ENCODE measurements around the gene ANKRD45. TPM values are rescaled to one million over a fixed set of nuclear protein-coding genes. Genes with fewer than 3 reads are reported as not detected.

Gene ANKRD45
- total and polyA plus RNA-seq, 2 of the 8 experiments (the other 6 are each of a cell fraction or from before 2014, with no cell fraction given) = 0.41 to 2.8 TPM

GRCh38 chr1:173635116-173635515, 34.5 kb downstream of the ANKRD45 start, which contains the start of gene TEX50:
TSS of gene TEX50 (plus strand) at chr1:173635338. CDS start at chr1:173635522, 184 bp downstream.
- Histone ChIP-seq H3K23me2 (ENCODE audit: low read depth, low read length) (no peaks in the 10 kb centered on the region; the same call in 1 of the 2 replicates), H2AK5ac (ENCODE audit: low read depth, low read length) (no peak within 1 kb of the TSS), H3K4me2 (ENCODE audit: insufficient read depth in 1 of 2, low read depth in 2 of 2, low read length in 2 of 2) (no peak within 1 kb of the TSS), H4K8ac (ENCODE audit: extremely low read depth, insufficient read depth, low read length) (no peak within 1 kb of the TSS), H3K18ac (ENCODE audit: extremely low read depth, low read length) (no peak within 1 kb of the TSS), H3K9me3 (ENCODE audit: insufficient read depth in 2 of 2, low read depth in 1 of 2, low read length in 1 of 2) (no peaks in the 10 kb centered on the region), H2BK5ac (ENCODE audit: low read depth, low read length) (no peak within 1 kb of the TSS), H3K27ac (ENCODE audit: low read depth, low read length) (no peak within 1 kb of the TSS), H3K4ac (replicated peaks; ENCODE audit: insufficient read length, low read depth, low read length) (no peak within 1 kb of the TSS), H3K36me3 (ENCODE audit: control insufficient read depth in 2 of 4, insufficient read depth in 4 of 4, low read length in 3 of 4) (peaks cover 0 to 3% (median under 1%) of the 10 kb centered on the region in 4 experiments; a peak in 1 of 8 replicates), H3K23ac (ENCODE audit: insufficient read length) (no peak within 1 kb of the TSS), H3K4me1 (replicated peaks in 1 of 4; ENCODE audit: control insufficient read depth in 3 of 4, insufficient read depth in 4 of 4, low read length in 3 of 4) (no peaks in the 10 kb centered on the region; a peak in 3 of 7 replicates), H3K79me2 (ENCODE audit: control insufficient read depth in 1 of 2, insufficient read depth in 2 of 2, low read length in 2 of 2) (peaks cover 0 to 25% of the 10 kb centered on the region in 2 experiments; a peak in 2 of 4 replicates), H2AFZ (ENCODE audit: low read length) (no peak within 1 kb of the TSS), H3K9ac (replicated peaks in 1 of 4; ENCODE audit: extremely low read depth in 1 of 4, low read depth in 3 of 4, low read length in 3 of 4) (no peak within 1 kb of the TSS), H4K91ac (replicated peaks; ENCODE audit: insufficient read length, low read length) (no peak within 1 kb of the TSS), H3K27me3 (replicated peaks in 1 of 4; ENCODE audit: control insufficient read depth in 3 of 4, extremely low read depth in 1 of 4, insufficient read depth in 3 of 4, low read length in 3 of 4) (no peaks in the 10 kb centered on the region), H4K20me1 (replicated peaks in 1 of 2; ENCODE audit: control insufficient read depth in 1 of 2, insufficient read depth in 2 of 2, low read length in 2 of 2) (no peaks in the 10 kb centered on the region), H3K4me3 (ENCODE audit: extremely low read depth in 1 of 4, insufficient read depth in 2 of 4, low read depth in 3 of 4, low read length in 4 of 4) (no peak within 1 kb of the TSS), H3K14ac (ENCODE audit: insufficient read length) (no peak within 1 kb of the TSS), H2BK120ac (replicated peaks; ENCODE audit: low read depth, low read length) (no peak within 1 kb of the TSS), H4K5ac (ENCODE audit: insufficient read length, low read depth, low read length) (no peak within 1 kb of the TSS), H3K79me1 (ENCODE audit: low read depth, low read length) (no peaks in the 10 kb centered on the region), H2BK12ac (ENCODE audit: low read depth, low read length) (no peak within 1 kb of the TSS), H2BK20ac (ENCODE audit: low read length) (no peak within 1 kb of the TSS), H2BK15ac (ENCODE audit: low read length) (no peak within 1 kb of the TSS), H3K56ac (replicated peaks; ENCODE audit: insufficient read length, low read depth, low read length) (no peak within 1 kb of the TSS)
- DNase-seq (ENCODE audit: low read depth in 1 of 2, low spot score in 2 of 2) (no peak), FAIRE-seq (no peak)
- CTCF ChIA-PET (ENCODE audit: partially characterized antibody) = interaction anchor here (0.7 kb wide), 1 partner anchor 376 kb away, joined by 3 read pairs; no protein-coding TSS in a partner anchor
- WGBS, 2 experiments (ENCODE audit: extremely low coverage in 1 of 2, insufficient coverage in 1 of 2, insufficient read length in 1 of 2, insufficient replicate concordance in 2 of 2, low coverage in 1 of 2, low lambda C conversion rate in 2 of 2, missing lambda C conversion rate in 1 of 2) = 78% methylated on average over 1 of the region's 1 CpG; no CpG with 5 or more reads in 1 of the 2 experiments
- POLR2A ChIA-PET (ENCODE audit: partially characterized antibody) = interaction anchor here (2.2 kb wide), 1 partner anchor 233 kb away, joined by 7 read pairs; the partner anchor contains the start of genes GAS5 and ZBTB37
- TF ChIP-seq CREB1 (IDR thresholded peaks at IDR 0.05) = no peak
- TF ChIP-seq SP4 (IDR thresholded peaks at IDR 0.05; ENCODE audit: low read length) = no peak
- TF ChIP-seq SRF (IDR thresholded peaks at IDR 0.05; ENCODE audit: low read depth, low read length) = no peak
- TF ChIP-seq KDM5A (IDR thresholded peaks at IDR 0.05; ENCODE audit: low read length) = no peak
- TF ChIP-seq EP300 (IDR thresholded peaks at IDR 0.05; ENCODE audit: borderline replicate concordance in 1 of 2, low read depth in 2 of 2, low read length in 2 of 2) = no peak
- no peak for TF ChIP-seq SIX5 (IDR thresholded peaks at IDR 0.05; ENCODE audit: low read depth, low read length)
- TF ChIP-seq POLR2AphosphoS5 (IDR thresholded peaks at IDR 0.05; ENCODE audit: low read depth, low read length) = no peak
- TF ChIP-seq KDM1A (IDR thresholded peaks at IDR 0.05; ENCODE audit: borderline replicate concordance, low read length) = no peak
- TF ChIP-seq SIRT6 (IDR thresholded peaks at IDR 0.05; ENCODE audit: low read length) = no peak
